ENCODE results near the gene APAF1. TPM values are rescaled to one million over a fixed set of nuclear protein-coding genes. Genes with fewer than 3 reads are reported as not detected.

APAF1 gene
- total and polyA plus RNA-seq, 4 donors: 1.9 to 11.6 (median 6.6) TPM

GRCh38 chr12:98719515-98720504 is 74.7 kb downstream of the APAF1 start (continued):
- no peak for TF ChIP-seq NR2F2 (IDR thresholded peaks at IDR 0.05)
- no peak for TF ChIP-seq TAF1 (conservative IDR thresholded peaks at IDR 0.05)
- TF ChIP-seq ATF3 (IDR thresholded peaks at IDR 0.05): no peak
- no peak for TF ChIP-seq YY1 (IDR thresholded peaks at IDR 0.05)
- no peak for TF ChIP-seq HNF4G (IDR thresholded peaks at IDR 0.05)

GRCh38 chr12:98721204-98721702 is 76.2 kb downstream of the APAF1 start:
- 91% methylated on average over 2 of the region's 2 CpGs for WGBS
- Histone ChIP-seq H3K9me3 (ENCODE audit: control insufficient read depth in 4 of 4, low read length in 3 of 4) (no peaks in the 10 kb centered on the region), H3K4me3 (ENCODE audit: low read depth in 1 of 3, low read length in 3 of 3) (no peak overlapping the region), H3K36me3 (ENCODE audit: control insufficient read depth in 4 of 4, insufficient read depth in 3 of 4, low read depth in 1 of 4, low read length in 3 of 4) (peaks cover 0 to 17% (median 12%) of the 10 kb centered on the region in 4 donors), H3K27ac (ENCODE audit: low read depth in 1 of 2, low read length in 2 of 2) (no peak overlapping the region), H3K4me1 (ENCODE audit: control insufficient read depth in 4 of 4, insufficient read depth in 4 of 4, low read length in 3 of 4) (no peaks in the 10 kb centered on the region), H3K27me3 (ENCODE audit: control insufficient read depth in 4 of 4, insufficient read depth in 4 of 4, low read length in 3 of 4) (no peaks in the 10 kb centered on the region), H3K9ac (ENCODE audit: low read depth in 1 of 2, low read length in 2 of 2) (no peak overlapping the region)
- TF ChIP-seq FOXA1 (IDR thresholded peaks at IDR 0.05): no peak
- TF ChIP-seq GABPA (IDR thresholded peaks at IDR 0.05 in 1 of 2, conservative IDR thresholded peaks at IDR 0.05 in 1 of 2): no peak
- no peak for TF ChIP-seq SP1 (IDR thresholded peaks at IDR 0.05)
- TF ChIP-seq RAD21 (IDR thresholded peaks at IDR 0.05): no peak
- TF ChIP-seq RXRA (IDR thresholded peaks at IDR 0.05): no peak
- no peak for TF ChIP-seq EGR1 (IDR thresholded peaks at IDR 0.05; ENCODE audit: low read depth in 2 of 2)
- no peak for DNase-seq (ENCODE audit: low spot score)

- WGBS: 90% methylated on average over 5 of the region's 5 CpGs
- no peak overlapping the region for H3K27ac ChIP-seq (ENCODE audit: low read depth in 1 of 2, low read length in 2 of 2)
Measured at GRCh38 chr12:98724384-98725155, 79.5 kb downstream of the APAF1 start.

More at GRCh38 chr12:98724384-98725155, 79.5 kb downstream of the APAF1 start:
- H3K9ac ChIP-seq (ENCODE audit: low read depth in 1 of 2, low read length in 2 of 2): no peak overlapping the region
- H3K36me3 ChIP-seq (ENCODE audit: control insufficient read depth in 4 of 4, insufficient read depth in 3 of 4, low read depth in 1 of 4, low read length in 3 of 4): peaks cover 2 to 28% (median 17%) of the 10 kb centered on the region in 4 donors
- H3K9me3 ChIP-seq (ENCODE audit: control insufficient read depth in 4 of 4, low read length in 3 of 4): no peaks in the 10 kb centered on the region
- no peak for TF ChIP-seq MAX (IDR thresholded peaks at IDR 0.05)
- TF ChIP-seq ZBTB33 (IDR thresholded peaks at IDR 0.05): no peak
- no peak for TF ChIP-seq EGR1 (IDR thresholded peaks at IDR 0.05; ENCODE audit: low read depth in 2 of 2)
- no peak for TF ChIP-seq NR2F2 (IDR thresholded peaks at IDR 0.05)
- no peak for TF ChIP-seq FOXA2 (IDR thresholded peaks at IDR 0.05)
- no peak for TF ChIP-seq CTCF (IDR thresholded peaks at IDR 0.05; ENCODE audit: low read depth, low read length, missing input control)
- TF ChIP-seq YY1 (IDR thresholded peaks at IDR 0.05): no peak
- TF ChIP-seq TAF1 (conservative IDR thresholded peaks at IDR 0.05): no peak
- TF ChIP-seq FOXA1 (IDR thresholded peaks at IDR 0.05): no peak
- TF ChIP-seq HNF4G (IDR thresholded peaks at IDR 0.05): no peak
- no peak for TF ChIP-seq ATF3 (IDR thresholded peaks at IDR 0.05)
- no peak for TF ChIP-seq HNF4A (conservative IDR thresholded peaks at IDR 0.05)
- no peak for TF ChIP-seq SP1 (IDR thresholded peaks at IDR 0.05)
- no peak for TF ChIP-seq REST (IDR thresholded peaks at IDR 0.05)
- no peak for TF ChIP-seq JUND (IDR thresholded peaks at IDR 0.05)
- TF ChIP-seq RXRA (IDR thresholded peaks at IDR 0.05): no peak
- no peak for TF ChIP-seq RAD21 (IDR thresholded peaks at IDR 0.05)
- no peaks in the 10 kb centered on the region for H3K4me1 ChIP-seq (ENCODE audit: control insufficient read depth in 4 of 4, insufficient read depth in 4 of 4, low read length in 3 of 4)
- no peaks in the 10 kb centered on the region for H3K27me3 ChIP-seq (ENCODE audit: control insufficient read depth in 4 of 4, insufficient read depth in 4 of 4, low read length in 3 of 4)
- DNase-seq (ENCODE audit: low spot score): no peak
- H3K4me3 ChIP-seq (ENCODE audit: low read depth in 1 of 3, low read length in 3 of 3): no peak overlapping the region

Measured in liver (tissue), 9 donors.